ENCODE data around the gene ANKRD63. TPM values are rescaled to one million over a fixed set of nuclear protein-coding genes. Genes with fewer than 3 reads are reported as not detected.

Gene ANKRD63
- total and polyA plus RNA-seq, 9 of the 15 experiments (the other 6 are each of a cell fraction or from before 2014, with no cell fraction given): 1.3 to 2.0 (median 1.8) TPM; not detected in 6

- H3K4me2 ChIP-seq (ENCODE audit: insufficient read depth, low read length): peak overlapping the region; percentile 55; the same call in 1 of the 2 replicates
- H3K4me3 ChIP-seq: no peak overlapping the region
- peak overlapping the region; percentile 78; the same call in 1 of the 2 replicates for H2AFZ ChIP-seq (ENCODE audit: low read depth, low read length)
- no peak for TF ChIP-seq POLR2A (conservative IDR thresholded peaks at IDR 0.05)
- 0 out of 4 replicates have a peak, but pooled peaks of 1 of the 2 experiments have one; percentile 1 for TF ChIP-seq RCOR1 (IDR thresholded peaks at IDR 0.05; ENCODE audit: borderline replicate concordance in 1 of 2, low read depth in 2 of 2, low read length in 2 of 2)
- peak in 1 of 2 experiments; percentile 7; a peak in 1 of 3 replicates for TF ChIP-seq CBX3 (IDR thresholded peaks at IDR 0.05; ENCODE audit: borderline replicate concordance in 1 of 2, low read length in 2 of 2)
- no peak for TF ChIP-seq ZNF324 (CRISPR knock-in tag; IDR thresholded peaks at IDR 0.05)
- in situ Hi-C loops (cut with MboI) (no loop called here), intact Hi-C loops (cut with micrococcal nuclease) (no loop called here)
- ATAC-seq: peak; percentile 38
- H3K27me3 ChIP-seq (ENCODE audit: control insufficient read depth in 2 of 2, insufficient read depth in 2 of 2, low read length in 2 of 2): peaks cover 0 to 4% of the 10 kb centered on the region in 2 experiments; a peak in 1 of 5 replicates
- no peaks in the 10 kb centered on the region for H3K9me1 ChIP-seq (ENCODE audit: control insufficient read depth, insufficient read depth, low read length)
- peak overlapping the region in 1 of 2 experiments; percentile 27; a peak in 1 of 4 replicates for H3K9ac ChIP-seq (ENCODE audit: insufficient read depth in 1 of 2, low read depth in 2 of 2, low read length in 2 of 2)
- no peak overlapping the region for H3K27ac ChIP-seq (ENCODE audit: extremely low read depth, low read depth, low read length)
- FAIRE-seq: peak; percentile 77
- no peaks in the 10 kb centered on the region for H4K20me1 ChIP-seq (replicated peaks; ENCODE audit: control insufficient read depth, insufficient read depth, low read length)
- H3K79me2 ChIP-seq (ENCODE audit: control insufficient read depth, insufficient read depth, low read length): no peaks in the 10 kb centered on the region
- no peaks in the 10 kb centered on the region for H3K36me3 ChIP-seq (ENCODE audit: control insufficient read depth, insufficient read depth, low read length)
- no TSS peak for BruUV-seq (replicated peaks)
- H3K9me3 ChIP-seq (replicated peaks; ENCODE audit: control insufficient read depth, insufficient read depth, low read depth, low read length): no peaks in the 10 kb centered on the region
- peaks cover 19 to 37% of the 10 kb centered on the region in 2 experiments; a peak in 4 of 5 replicates for H3K4me1 ChIP-seq (replicated peaks in 1 of 2; ENCODE audit: control insufficient read depth in 2 of 2, insufficient read depth in 2 of 2, low read length in 2 of 2)
- ChIA-PET CTCF (ENCODE audit: low intra/inter-chr PET ratio) (no interaction called here), POLR2A (interaction anchor here (0.9 to 1.6 kb wide), 4 partner anchors 9 to 13 kb away, joined by 3 to 13 read pairs (median 4); no protein-coding TSS in a partner anchor)
- WGBS (ENCODE audit: insufficient coverage, low coverage, missing lambda C conversion rate): 14% methylated on average over 2 of the region's 2 CpGs
- peak in 3 of 4 experiments; percentile 35 to 50 (median 36) for DNase-seq (ENCODE audit: extremely low read depth in 1 of 4, low spot score in 3 of 4)
Measured at GRCh38 chr15:40300771-40301170, 17.9 kb upstream of the ANKRD63 start.

GRCh38 chr15:40300367-40300766, 17.5 kb upstream of the ANKRD63 start:
- Histone ChIP-seq H3K9me3 (replicated peaks; ENCODE audit: control insufficient read depth, insufficient read depth, low read depth, low read length) (no peaks in the 10 kb centered on the region), H3K27ac (ENCODE audit: extremely low read depth, low read depth, low read length) (no peak overlapping the region), H3K4me3 (no peak overlapping the region), H2AFZ (ENCODE audit: low read depth, low read length) (no peak overlapping the region), H3K79me2 (ENCODE audit: control insufficient read depth, insufficient read depth, low read length) (no peaks in the 10 kb centered on the region), H4K20me1 (replicated peaks; ENCODE audit: control insufficient read depth, insufficient read depth, low read length) (no peaks in the 10 kb centered on the region), H3K9me1 (ENCODE audit: control insufficient read depth, insufficient read depth, low read length) (no peaks in the 10 kb centered on the region), H3K4me1 (replicated peaks in 1 of 2; ENCODE audit: control insufficient read depth in 2 of 2, insufficient read depth in 2 of 2, low read length in 2 of 2) (peaks cover 19 to 38% of the 10 kb centered on the region in 2 experiments; a peak in 4 of 5 replicates), H3K9ac (ENCODE audit: insufficient read depth in 1 of 2, low read depth in 2 of 2, low read length in 2 of 2) (no peak overlapping the region), H3K27me3 (ENCODE audit: control insufficient read depth in 2 of 2, insufficient read depth in 2 of 2, low read length in 2 of 2) (peaks cover 0 to 8% of the 10 kb centered on the region in 2 experiments; a peak in 1 of 5 replicates), H3K36me3 (ENCODE audit: control insufficient read depth, insufficient read depth, low read length) (no peaks in the 10 kb centered on the region), H3K4me2 (ENCODE audit: insufficient read depth, low read length) (no peak overlapping the region)
- no peak for FAIRE-seq
- TF ChIP-seq, protein P1, sequence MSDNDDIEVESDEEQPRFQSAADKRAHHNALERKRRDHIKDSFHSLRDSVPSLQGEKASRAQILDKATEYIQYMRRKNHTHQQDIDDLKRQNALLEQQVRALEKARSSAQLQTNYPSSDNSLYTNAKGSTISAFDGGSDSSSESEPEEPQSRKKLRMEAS (CRISPR knock-in tag; IDR thresholded peaks at IDR 0.05): no peak
- peak in 1 of 2 experiments; percentile 34; a peak in 1 of 3 replicates for TF ChIP-seq CBX3 (IDR thresholded peaks at IDR 0.05; ENCODE audit: borderline replicate concordance in 1 of 2, low read length in 2 of 2)
- no peak for TF ChIP-seq ZNF764 (CRISPR knock-in tag; IDR thresholded peaks at IDR 0.05; ENCODE audit: low read depth)
- TF ChIP-seq PML (IDR thresholded peaks at IDR 0.05; ENCODE audit: low read length): no peak
- TF ChIP-seq BCOR (IDR thresholded peaks at IDR 0.05): peak; percentile 39; the same call in 1 of the 2 replicates
- no peak for TF ChIP-seq U2AF1 (optimal IDR thresholded peaks at IDR 0.05; ENCODE audit: low read depth, low read length)
- peak; percentile 78 for TF ChIP-seq ZNF146 (CRISPR knock-in tag; IDR thresholded peaks at IDR 0.05; ENCODE audit: unreplicated experiment)
- TF ChIP-seq NR4A1 (CRISPR knock-in tag; IDR thresholded peaks at IDR 0.05): no peak
- no peak for TF ChIP-seq NR4A1 (tag; IDR thresholded peaks at IDR 0.05)
- peak; percentile 73 for TF ChIP-seq RBM25 (IDR thresholded peaks at IDR 0.05; ENCODE audit: low read depth, low read length, severe bottlenecking)
- no peak for TF ChIP-seq E2F6 (IDR thresholded peaks at IDR 0.05; ENCODE audit: borderline replicate concordance in 1 of 2, extremely low read depth in 1 of 2, insufficient read depth in 1 of 2, insufficient read length in 1 of 2, low read depth in 1 of 2, low read length in 1 of 2, poor library complexity in 1 of 2, severe bottlenecking in 1 of 2)
- in situ Hi-C loops (cut with MboI) (no loop called here), intact Hi-C loops (cut with micrococcal nuclease) (no loop called here)
- WGBS (ENCODE audit: insufficient coverage, low coverage, missing lambda C conversion rate): 65% methylated on average over 2 of the region's 2 CpGs
- CTCF ChIA-PET (ENCODE audit: low intra/inter-chr PET ratio): no interaction called here
- no peak for ATAC-seq
- no TSS peak for BruUV-seq (replicated peaks)
- POLR2A ChIA-PET: interaction anchor here (0.9 to 1.6 kb wide), 2 partner anchors 10 kb away, joined by 4 to 13 read pairs; no protein-coding TSS in a partner anchor
- no peak for DNase-seq (ENCODE audit: extremely low read depth in 1 of 4, low spot score in 3 of 4)

All from K562 (cell line).